ENCODE data around the gene COL1A2. TPM values are rescaled to one million over a fixed set of nuclear protein-coding genes. Genes with fewer than 3 reads are reported as not detected.

COL1A2 gene
- total RNA-seq, 1 donor from 2014 or later: 2,734 TPM

DNA sequence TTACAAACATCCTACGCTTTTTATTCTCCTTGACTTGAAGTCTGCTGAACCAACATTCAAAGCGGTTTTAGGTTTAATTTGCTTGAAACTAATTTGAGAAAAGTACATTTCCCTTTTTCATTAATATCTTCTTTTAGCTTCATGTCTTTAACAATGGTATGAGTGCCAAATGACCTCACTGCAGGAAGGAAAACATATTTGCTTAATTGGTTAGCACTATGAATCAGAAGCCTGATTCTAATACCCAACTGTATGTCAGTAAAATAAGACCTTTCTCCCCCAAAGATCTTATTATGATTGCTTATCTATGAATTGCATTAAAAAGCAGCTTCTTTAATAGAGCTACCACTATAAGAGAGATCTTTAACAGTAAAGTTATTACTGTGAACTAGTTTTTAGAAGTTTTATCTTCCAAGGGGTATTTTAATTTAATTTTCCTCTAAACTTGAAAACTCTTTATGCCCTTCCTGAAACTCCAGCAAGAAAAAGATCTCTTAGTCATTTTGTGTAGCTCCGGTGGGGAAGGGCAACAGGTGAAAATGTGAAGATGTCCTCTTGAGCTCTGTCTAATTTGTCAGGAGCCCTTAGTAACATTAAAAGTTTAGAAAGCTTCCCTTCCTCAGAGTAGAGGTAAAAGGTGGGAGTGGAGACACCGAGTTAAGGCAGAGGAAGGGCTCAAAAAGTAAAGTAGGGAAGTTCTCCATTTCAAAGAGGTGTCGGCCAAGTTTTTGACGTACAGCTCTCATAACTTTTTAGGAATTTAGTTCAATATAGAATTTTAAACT lies 6.1 kb downstream of the COL1A2 start:
- no peaks in the 10 kb centered on the region for H3K9me3 Mint-ChIP-seq
- H3K27me3 Mint-ChIP-seq (ENCODE audit: low read depth): no peaks in the 10 kb centered on the region
- peaks cover 39% of the 10 kb centered on the region for H3K36me3 Mint-ChIP-seq
- peaks cover 31% of the 10 kb centered on the region for H3K4me1 Mint-ChIP-seq
- H3K4me3 Mint-ChIP-seq: peak overlapping the region; percentile 63
- no peak for DNase-seq (ENCODE audit: low spot score in 2 of 2, unreplicated experiment in 2 of 2)
- TF ChIP-seq, protein P1, sequence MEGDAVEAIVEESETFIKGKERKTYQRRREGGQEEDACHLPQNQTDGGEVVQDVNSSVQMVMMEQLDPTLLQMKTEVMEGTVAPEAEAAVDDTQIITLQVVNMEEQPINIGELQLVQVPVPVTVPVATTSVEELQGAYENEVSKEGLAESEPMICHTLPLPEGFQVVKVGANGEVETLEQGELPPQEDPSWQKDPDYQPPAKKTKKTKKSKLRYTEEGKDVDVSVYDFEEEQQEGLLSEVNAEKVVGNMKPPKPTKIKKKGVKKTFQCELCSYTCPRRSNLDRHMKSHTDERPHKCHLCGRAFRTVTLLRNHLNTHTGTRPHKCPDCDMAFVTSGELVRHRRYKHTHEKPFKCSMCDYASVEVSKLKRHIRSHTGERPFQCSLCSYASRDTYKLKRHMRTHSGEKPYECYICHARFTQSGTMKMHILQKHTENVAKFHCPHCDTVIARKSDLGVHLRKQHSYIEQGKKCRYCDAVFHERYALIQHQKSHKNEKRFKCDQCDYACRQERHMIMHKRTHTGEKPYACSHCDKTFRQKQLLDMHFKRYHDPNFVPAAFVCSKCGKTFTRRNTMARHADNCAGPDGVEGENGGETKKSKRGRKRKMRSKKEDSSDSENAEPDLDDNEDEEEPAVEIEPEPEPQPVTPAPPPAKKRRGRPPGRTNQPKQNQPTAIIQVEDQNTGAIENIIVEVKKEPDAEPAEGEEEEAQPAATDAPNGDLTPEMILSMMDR (IDR thresholded peaks at IDR 0.05; ENCODE audit: unreplicated experiment): no peak
- H3K27ac Mint-ChIP-seq: peak overlapping the region; percentile 87

DNA sequence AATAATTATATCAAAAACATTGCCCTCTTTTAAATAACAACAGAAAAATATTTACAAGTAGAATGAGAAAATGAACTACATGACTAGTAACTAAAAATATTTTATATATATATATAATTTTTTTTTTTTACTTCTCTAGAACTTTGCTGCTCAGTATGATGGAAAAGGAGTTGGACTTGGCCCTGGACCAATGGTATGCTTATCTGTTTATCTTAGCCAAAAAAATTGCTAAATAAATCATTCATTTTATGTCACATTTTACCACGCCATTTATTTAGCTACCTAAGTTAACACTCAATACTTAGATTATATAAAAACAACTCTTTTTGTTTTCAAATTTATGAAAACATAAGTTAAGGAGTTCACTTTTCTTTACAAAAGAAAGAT lies 6.7 kb downstream of the COL1A2 start:
- TF ChIP-seq, protein P1 (IDR thresholded peaks at IDR 0.05; ENCODE audit: unreplicated experiment): no peak
- Mint-ChIP-seq H3K27me3 (ENCODE audit: low read depth) (no peaks in the 10 kb centered on the region), H3K9me3 (no peaks in the 10 kb centered on the region), H3K4me3 (no peak overlapping the region), H3K4me1 (peaks cover 30% of the 10 kb centered on the region), H3K27ac (no peak overlapping the region), H3K36me3 (peaks cover 41% of the 10 kb centered on the region)
- DNase-seq (ENCODE audit: low spot score in 2 of 2, unreplicated experiment in 2 of 2): no peak

DNA sequence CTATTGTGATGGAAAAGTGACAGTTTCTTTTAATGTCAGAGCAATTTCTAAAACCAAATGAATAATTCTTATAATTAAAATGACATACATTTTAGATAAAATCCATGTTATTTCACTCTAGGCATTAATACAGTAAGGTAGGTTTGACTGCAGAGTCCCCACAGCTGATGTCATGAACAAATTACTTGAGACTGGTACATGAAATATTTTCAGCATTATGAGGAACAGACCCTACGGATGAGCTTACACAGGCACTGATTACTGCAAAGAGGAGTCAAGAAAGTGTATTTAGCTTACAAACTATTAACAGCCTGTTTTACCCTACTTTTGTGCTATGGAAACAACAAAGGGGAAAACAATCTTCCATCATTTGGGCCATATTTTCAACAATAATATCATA lies 8.9 kb downstream of the COL1A2 start:
- DNase-seq (ENCODE audit: low spot score in 2 of 2, unreplicated experiment in 2 of 2): no peak
- no peaks in the 10 kb centered on the region for H3K9me3 Mint-ChIP-seq
- peaks cover 31% of the 10 kb centered on the region for H3K4me1 Mint-ChIP-seq
- H3K27me3 Mint-ChIP-seq (ENCODE audit: low read depth): no peaks in the 10 kb centered on the region
- TF ChIP-seq, protein P1 (IDR thresholded peaks at IDR 0.05; ENCODE audit: unreplicated experiment): no peak
- H3K36me3 Mint-ChIP-seq: peaks cover 56% of the 10 kb centered on the region
- peak overlapping the region; percentile 74 for H3K27ac Mint-ChIP-seq
- no peak overlapping the region for H3K4me3 Mint-ChIP-seq

DNA sequence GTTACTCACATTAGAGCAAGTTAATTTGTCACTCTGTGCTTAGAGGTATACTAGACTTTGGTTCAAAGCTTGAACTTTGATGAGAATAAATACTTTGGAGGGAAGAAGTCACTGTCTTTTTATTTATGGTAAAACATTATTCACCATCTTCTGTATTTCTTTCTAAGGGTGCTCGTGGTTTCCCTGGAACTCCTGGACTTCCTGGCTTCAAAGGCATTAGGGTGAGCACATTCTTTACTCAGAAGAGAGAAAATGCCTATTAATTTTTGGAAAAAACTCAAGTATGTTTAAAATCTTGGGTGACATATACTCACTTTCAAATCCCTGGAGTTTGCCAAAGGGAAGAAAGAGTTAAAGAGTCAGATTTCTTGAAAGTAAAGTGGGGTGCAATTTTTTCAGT lies 10.8 kb downstream of the COL1A2 start:
- Mint-ChIP-seq H3K9me3 (no peaks in the 10 kb centered on the region), H3K27me3 (ENCODE audit: low read depth) (no peaks in the 10 kb centered on the region), H3K4me3 (no peak overlapping the region), H3K27ac (peak overlapping the region; percentile 29), H3K36me3 (peaks cover 62% of the 10 kb centered on the region), H3K4me1 (peaks cover 40% of the 10 kb centered on the region)
- DNase-seq (ENCODE audit: low spot score in 2 of 2, unreplicated experiment in 2 of 2): no peak
- TF ChIP-seq, protein P1 (IDR thresholded peaks at IDR 0.05; ENCODE audit: unreplicated experiment): no peak

DNA sequence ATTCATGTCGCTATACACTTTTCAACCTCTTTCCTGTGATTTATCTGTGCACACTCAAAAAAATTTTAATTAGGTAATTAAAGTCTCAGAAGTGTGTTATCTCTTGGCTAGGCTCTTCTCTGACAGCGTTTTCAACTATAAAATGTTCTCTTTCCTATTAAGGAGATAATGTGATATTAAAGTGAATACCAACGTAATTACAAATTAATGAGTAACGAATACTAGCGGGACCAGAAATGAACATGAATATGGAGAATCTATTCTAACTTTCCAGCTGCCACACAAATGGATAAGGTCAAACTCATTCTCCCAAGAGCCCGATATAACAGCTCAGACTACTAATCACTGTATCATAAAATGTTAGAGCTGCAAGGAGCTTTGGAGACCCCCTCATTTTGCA lies 12.0 kb downstream of the COL1A2 start:
- Mint-ChIP-seq H3K27ac (peak overlapping the region; percentile 75), H3K4me3 (no peak overlapping the region), H3K36me3 (peaks cover 62% of the 10 kb centered on the region), H3K4me1 (peaks cover 38% of the 10 kb centered on the region), H3K27me3 (ENCODE audit: low read depth) (no peaks in the 10 kb centered on the region), H3K9me3 (no peaks in the 10 kb centered on the region)
- no peak for DNase-seq (ENCODE audit: low spot score in 2 of 2, unreplicated experiment in 2 of 2)
- TF ChIP-seq, protein P1 (IDR thresholded peaks at IDR 0.05; ENCODE audit: unreplicated experiment): no peak
